Measurements from ENCODE around the gene KRTAP12-1.

- TF ChIP-seq CTCF (IDR thresholded peaks at IDR 0.05; ENCODE audit: poor library complexity) = no peak
- no peak for TF ChIP-seq EZH2 (IDR thresholded peaks at IDR 0.05; ENCODE audit: borderline replicate concordance)
- TF ChIP-seq EZH2phosphoT487 (IDR thresholded peaks at IDR 0.05; ENCODE audit: low read depth, severe bottlenecking, unreplicated experiment) = no peak
These were observed 5.7 kb upstream of the KRTAP12-1 start for GRCh38 chr21:44687671-44688070.
